Choroid plexus epithelial cell (primary cell): Measurements from ENCODE around the gene SUSD5.

Experiments
- DNase-seq: peaks from one replicate; pipeline ENCODE4 v3.0.0-alpha.2; 2010; ENCODE audit warnings: low read depth
- H3K4me3 ChIP-seq: 2 replicates; pipeline ENCODE4 v1.5.1; 2011; ENCODE audit warnings: low read depth, mild to moderate bottlenecking, control low read depth, low read length, moderate library complexity
- CTCF ChIP-seq: conservative IDR thresholded peaks from 2 replicates; pipeline ENCODE4 v1.5.1; 2011; ENCODE audit warnings: low read depth, mild to moderate bottlenecking, control low read depth, inconsistent platforms, low read length, moderate library complexity

Gene SUSD5

GRCh38 chr3:33237439-33237838, 18.8 kb upstream of the SUSD5 start:
- no peak for DNase-seq
- no peak for TF ChIP-seq CTCF

GRCh38 chr3:33236005-33236404, 17.4 kb upstream of the SUSD5 start:
- DNase-seq: no peak
- no peak for TF ChIP-seq CTCF
- H3K4me3 ChIP-seq: no peak overlapping the region

More at GRCh38 chr3:33237439-33237838, 18.8 kb upstream of the SUSD5 start:
- H3K4me3 ChIP-seq: no peak overlapping the region

- peak; percentile 22 for TF ChIP-seq CTCF
- DNase-seq: no peak
- no peak overlapping the region for H3K4me3 ChIP-seq
These were observed 15.3 kb upstream of the SUSD5 start for GRCh38 chr3:33233884-33234283.

GRCh38 chr3:33231756-33232465, 13.3 kb upstream of the SUSD5 start:
- H3K4me3 ChIP-seq: no peak overlapping the region
- TF ChIP-seq CTCF: no peak
- no peak for DNase-seq

- TF ChIP-seq CTCF: no peak
- H3K4me3 ChIP-seq: no peak overlapping the region
- no peak for DNase-seq
These were observed 11.3 kb upstream of the SUSD5 start for GRCh38 chr3:33229947-33230346.

GRCh38 chr3:33229066-33229465, 10.5 kb upstream of the SUSD5 start:
- TF ChIP-seq CTCF: no peak
- no peak overlapping the region for H3K4me3 ChIP-seq
- no peak for DNase-seq

- no peak overlapping the region for H3K4me3 ChIP-seq
- DNase-seq: no peak
- TF ChIP-seq CTCF: no peak
These were observed 2.6 kb upstream of the SUSD5 start for GRCh38 chr3:33221241-33221640.
